Left colon (tissue), 2 donors: ENCODE measurements around the gene CHKB. TPM values are rescaled to one million over a fixed set of nuclear protein-coding genes. Genes with fewer than 3 reads are reported as not detected.

ENCODE experiments used
- total RNA-seq, 2 donors: library from RNA; stranded (reverse); fragmentation: NEBNext Ultra II Directional; extraction: Animal tissue kit (Norgen Biotek cat#: 25700); gene quantifications; one replicate each; pipeline ENCODE4 v1.2.1, GENCODE V29; 2021
- donor health status: DM: no; HTN: no; CAD: no.
- donor health status: DM: yes; HTN: yes; CAD: no.

CHKB gene
- total RNA-seq, 2 donors from 2014 or later, result 66.9 to 72.7 TPM

Other genes starting within 250 kb of the CHKB start
- gene PPP6R2, start 239.5 kb downstream of the CHKB start, total RNA-seq, result 10 to 100 TPM; 44.6 to 61.0 TPM
- 10 to 100 TPM; 69.2 to 80.1 TPM for gene SBF1, start 107.8 kb downstream of the CHKB start, total RNA-seq
- 1 to 10 TPM; 5.4 to 8.9 TPM for gene ADM2, start 101.3 kb downstream of the CHKB start, total RNA-seq
- not detected for gene MIOX, start 96.0 kb downstream of the CHKB start, total RNA-seq
- gene LMF2, start 75.1 kb downstream of the CHKB start, total RNA-seq, result 10 to 100 TPM; 58.7 to 59.3 TPM
- 10 to 100 TPM; 26.6 to 27.1 TPM for gene NCAPH2, start 74.6 kb downstream of the CHKB start, total RNA-seq
- gene SCO2, start 57.3 kb downstream of the CHKB start, total RNA-seq, result 1 to 10 TPM; 5.5 to 5.7 TPM
- 10 to 100 TPM; 32.0 to 33.0 TPM for gene TYMP, start 52.8 kb downstream of the CHKB start, total RNA-seq
- gene KLHDC7B, start 37.0 kb downstream of the CHKB start, total RNA-seq, result under 1 TPM in 1 of 2 donors, not detected in 1; 0.17 TPM
- gene SYCE3, start 19.9 kb downstream of the CHKB start, total RNA-seq, result under 1 TPM in 1 of 2 donors, not detected in 1; 0.67 TPM
- 10 to 100 TPM; 22.6 to 26.6 TPM for gene CPT1B, start 4.4 kb downstream of the CHKB start, total RNA-seq
- gene MAPK8IP2, start 17.9 kb upstream of the CHKB start, total RNA-seq, result 1 to 10 TPM; 1.2 to 1.5 TPM
- 10 to 100 TPM; 84.8 to 97.8 TPM for gene ARSA, start 45.3 kb upstream of the CHKB start, total RNA-seq
- 1 to 10 TPM; 4.4 to 4.8 TPM for gene SHANK3, start 90.0 kb upstream of the CHKB start, total RNA-seq
- gene ACR, start 155.4 kb upstream of the CHKB start, total RNA-seq, result 1 to 10 TPM in 1 of 2 donors, under 1 TPM in 1; 0.89 to 1.5 TPM
- gene RABL2B, start 200.8 kb upstream of the CHKB start, total RNA-seq, result 10 to 100 TPM; 20.1 to 21.3 TPM